ENCODE measurements around the gene CEP250. TPM values are rescaled to one million over a fixed set of nuclear protein-coding genes. Genes with fewer than 3 reads are reported as not detected.
A peak's percentile ranks its signal among the peaks of the same experiment; 100 is the strongest.

CEP250 gene
- total RNA-seq, 1 donor = 23.5 TPM

DNA sequence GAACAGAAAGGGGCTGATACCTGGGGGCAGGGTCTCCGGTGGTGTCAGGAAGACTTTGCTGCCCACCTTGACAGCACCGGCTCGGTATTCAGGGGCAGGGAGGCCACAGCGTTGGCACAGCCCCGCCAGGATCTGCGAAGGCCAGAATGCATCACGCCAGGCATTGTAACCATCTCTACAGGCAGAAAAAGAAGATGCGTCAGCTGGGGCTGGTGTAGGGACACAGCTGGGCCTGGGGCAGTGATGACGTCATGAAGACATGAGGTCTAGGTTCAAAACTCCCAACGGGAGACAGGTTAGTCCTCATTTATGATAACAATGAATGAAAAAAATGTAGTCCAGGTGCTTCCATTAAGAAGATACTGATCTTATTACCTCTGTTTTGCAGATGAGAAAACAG lies 108.4 kb downstream of the CEP250 start:
- no peak for DNase-seq (ENCODE audit: insufficient read length, low spot score, missing footprints)
- Histone ChIP-seq H3K4me2 (ENCODE audit: insufficient read depth, low read length) (no peak overlapping the region), H3K27me3 (ENCODE audit: insufficient read depth, low read length) (no peaks in the 10 kb centered on the region), H3K27ac (ENCODE audit: low read depth, low read length) (no peak overlapping the region), H4K20me1 (ENCODE audit: insufficient read depth, low read length) (no peaks in the 10 kb centered on the region), H3K36me3 (ENCODE audit: insufficient read depth, low read length) (no peaks in the 10 kb centered on the region), H3K79me2 (ENCODE audit: insufficient read depth, low read length) (no peaks in the 10 kb centered on the region), H3K9me3 (ENCODE audit: low read depth, low read length) (no peaks in the 10 kb centered on the region), H3K4me1 (ENCODE audit: insufficient read depth, low read length) (no peaks in the 10 kb centered on the region), H3K4me3 (ENCODE audit: insufficient read depth, low read length) (no peak overlapping the region), H2AFZ (ENCODE audit: low read length) (no peak overlapping the region)
- TF ChIP-seq, protein P1, sequence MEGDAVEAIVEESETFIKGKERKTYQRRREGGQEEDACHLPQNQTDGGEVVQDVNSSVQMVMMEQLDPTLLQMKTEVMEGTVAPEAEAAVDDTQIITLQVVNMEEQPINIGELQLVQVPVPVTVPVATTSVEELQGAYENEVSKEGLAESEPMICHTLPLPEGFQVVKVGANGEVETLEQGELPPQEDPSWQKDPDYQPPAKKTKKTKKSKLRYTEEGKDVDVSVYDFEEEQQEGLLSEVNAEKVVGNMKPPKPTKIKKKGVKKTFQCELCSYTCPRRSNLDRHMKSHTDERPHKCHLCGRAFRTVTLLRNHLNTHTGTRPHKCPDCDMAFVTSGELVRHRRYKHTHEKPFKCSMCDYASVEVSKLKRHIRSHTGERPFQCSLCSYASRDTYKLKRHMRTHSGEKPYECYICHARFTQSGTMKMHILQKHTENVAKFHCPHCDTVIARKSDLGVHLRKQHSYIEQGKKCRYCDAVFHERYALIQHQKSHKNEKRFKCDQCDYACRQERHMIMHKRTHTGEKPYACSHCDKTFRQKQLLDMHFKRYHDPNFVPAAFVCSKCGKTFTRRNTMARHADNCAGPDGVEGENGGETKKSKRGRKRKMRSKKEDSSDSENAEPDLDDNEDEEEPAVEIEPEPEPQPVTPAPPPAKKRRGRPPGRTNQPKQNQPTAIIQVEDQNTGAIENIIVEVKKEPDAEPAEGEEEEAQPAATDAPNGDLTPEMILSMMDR (IDR thresholded peaks at IDR 0.05; ENCODE audit: extremely low read depth, low read depth, low read length) = no peak

DNA sequence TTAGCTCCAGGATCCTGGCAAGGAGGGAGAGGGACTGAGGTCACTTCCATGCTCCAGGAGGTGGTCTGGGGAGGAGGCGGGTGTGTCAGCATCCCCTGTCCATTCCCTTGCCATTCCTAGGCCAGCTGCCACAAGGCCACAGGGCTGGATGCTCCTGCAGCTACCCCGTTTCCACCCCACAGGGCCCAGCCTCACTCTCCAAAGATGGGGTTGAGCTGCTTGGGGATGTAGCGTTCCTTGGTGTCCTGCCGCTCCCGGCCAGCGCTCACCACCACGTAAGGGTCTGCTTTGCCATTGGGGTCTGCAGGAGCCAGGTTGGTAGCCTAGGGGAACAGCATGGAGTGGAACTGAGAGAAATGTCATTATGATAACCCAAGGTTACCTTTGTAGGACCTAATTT lies 109.5 kb downstream of the CEP250 start:
- Histone ChIP-seq H3K79me2 (ENCODE audit: insufficient read depth, low read length) (no peaks in the 10 kb centered on the region), H3K27me3 (ENCODE audit: insufficient read depth, low read length) (no peaks in the 10 kb centered on the region), H3K9me3 (ENCODE audit: low read depth, low read length) (no peaks in the 10 kb centered on the region), H3K27ac (ENCODE audit: low read depth, low read length) (no peak overlapping the region), H4K20me1 (ENCODE audit: insufficient read depth, low read length) (no peaks in the 10 kb centered on the region), H3K36me3 (ENCODE audit: insufficient read depth, low read length) (no peaks in the 10 kb centered on the region), H2AFZ (ENCODE audit: low read length) (no peak overlapping the region), H3K4me1 (ENCODE audit: insufficient read depth, low read length) (no peaks in the 10 kb centered on the region), H3K4me3 (ENCODE audit: insufficient read depth, low read length) (no peak overlapping the region), H3K4me2 (ENCODE audit: insufficient read depth, low read length) (no peak overlapping the region)
- DNase-seq (ENCODE audit: insufficient read length, low spot score, missing footprints) = no peak
- TF ChIP-seq, protein P1 (IDR thresholded peaks at IDR 0.05; ENCODE audit: extremely low read depth, low read depth, low read length) = no peak

DNA sequence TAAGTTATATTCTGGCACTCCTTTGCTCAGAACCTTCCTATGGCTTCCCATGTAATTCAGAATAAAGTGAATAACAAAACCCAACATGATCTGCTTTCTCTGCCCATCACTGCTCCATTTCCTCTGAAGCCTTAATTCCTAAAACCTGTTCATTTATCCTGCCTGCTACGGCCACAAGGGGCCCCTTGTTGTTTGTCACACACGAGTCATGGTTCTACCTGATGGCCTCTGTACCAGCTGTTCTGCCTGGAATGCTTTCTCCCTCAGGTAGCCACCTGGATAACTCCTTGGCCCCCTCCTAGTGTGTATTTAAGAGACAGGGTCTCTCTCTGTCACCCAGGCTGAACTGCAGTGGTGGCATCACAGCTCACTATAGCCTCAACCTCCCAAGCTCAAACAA lies 113.2 kb downstream of the CEP250 start:
- Histone ChIP-seq H3K27me3 (ENCODE audit: insufficient read depth, low read length) (no peaks in the 10 kb centered on the region), H3K4me1 (ENCODE audit: insufficient read depth, low read length) (no peaks in the 10 kb centered on the region), H3K79me2 (ENCODE audit: insufficient read depth, low read length) (no peaks in the 10 kb centered on the region), H2AFZ (ENCODE audit: low read length) (no peak overlapping the region), H3K9me3 (ENCODE audit: low read depth, low read length) (peaks cover 2% of the 10 kb centered on the region), H3K27ac (ENCODE audit: low read depth, low read length) (no peak overlapping the region), H3K4me3 (ENCODE audit: insufficient read depth, low read length) (no peak overlapping the region), H3K36me3 (ENCODE audit: insufficient read depth, low read length) (no peaks in the 10 kb centered on the region), H4K20me1 (ENCODE audit: insufficient read depth, low read length) (no peaks in the 10 kb centered on the region), H3K4me2 (ENCODE audit: insufficient read depth, low read length) (no peak overlapping the region)
- TF ChIP-seq, protein P1 (IDR thresholded peaks at IDR 0.05; ENCODE audit: extremely low read depth, low read depth, low read length) = peak; percentile 26
- no peak for DNase-seq (ENCODE audit: insufficient read length, low spot score, missing footprints)

Small RNA genes within 50 kb of the gene (small RNA-seq; reads per million reads assigned to genes)
- not detected for gene MIR1289-1

Other genes with a start within 250 kb of the CEP250 start
- 0.88 and 1.1 TPM in 2 replicates for gene MMP24, start 228.9 kb upstream of the CEP250 start, total RNA-seq
- gene MMP24OS, start 177.5 kb upstream of the CEP250 start, total RNA-seq = 22.1 and 30.9 TPM in 2 replicates
- 109 and 121 TPM in 2 replicates for gene EIF6, start 170.8 kb upstream of the CEP250 start, total RNA-seq
- not detected in 2 replicates for gene FAM83C, start 163.2 kb upstream of the CEP250 start, total RNA-seq
- 15.2 and 20.3 TPM in 2 replicates for gene UQCC1, start 43.6 kb upstream of the CEP250 start, total RNA-seq
- gene GDF5, start 17.4 kb upstream of the CEP250 start, total RNA-seq = 37.6 and 48.9 TPM in 2 replicates
- gene C20orf173, start 74.1 kb downstream of the CEP250 start, total RNA-seq = not detected in 2 replicates
- 475 and 538 TPM in 2 replicates for gene ERGIC3, start 86.5 kb downstream of the CEP250 start, total RNA-seq
- gene SPAG4, start 160.2 kb downstream of the CEP250 start, total RNA-seq = 3.2 and 4.0 TPM in 2 replicates
- 165 and 166 TPM in 2 replicates for gene CPNE1, start 209.3 kb downstream of the CEP250 start, total RNA-seq
- 57.8 and 62.6 TPM in 2 replicates for gene RBM12, start 209.3 kb downstream of the CEP250 start, total RNA-seq
- 21.7 and 29.5 TPM in 2 replicates for gene NFS1, start 243.8 kb downstream of the CEP250 start, total RNA-seq
- gene ROMO1, start 243.8 kb downstream of the CEP250 start, total RNA-seq = 108 and 124 TPM in 2 replicates